Endothelial cell (in vitro differentiated cells): ENCODE measurements around the gene ATG5. TPM values are rescaled to one million over a fixed set of nuclear protein-coding genes. Genes with fewer than 3 reads are reported as not detected.

Experiments used
- DNase-seq: peaks from one replicate; pipeline ENCODE4 v3.0.0; 2021; ENCODE audit warnings: low spot score
- H3K27ac Mint-ChIP-seq: one replicate; pipeline ENCODE4 v1.8.0; 2021; ENCODE audit warnings: mixed read lengths, inconsistent platforms; ENCODE audit not compliant: unreplicated experiment
- H3K27me3 Mint-ChIP-seq: one replicate; pipeline ENCODE4 v1.8.0; 2021; ENCODE audit warnings: mild to moderate bottlenecking, moderate library complexity, mixed read lengths, inconsistent platforms; ENCODE audit not compliant: unreplicated experiment
- H3K36me3 Mint-ChIP-seq: one replicate; pipeline ENCODE4 v1.8.0; 2021; ENCODE audit warnings: mild to moderate bottlenecking, low read depth, mixed read lengths, inconsistent platforms; ENCODE audit not compliant: unreplicated experiment
- H3K4me1 Mint-ChIP-seq: one replicate; pipeline ENCODE4 v1.8.0; 2021; ENCODE audit warnings: mild to moderate bottlenecking, mixed read lengths, inconsistent platforms; ENCODE audit not compliant: unreplicated experiment
- H3K4me3 Mint-ChIP-seq: one replicate; pipeline ENCODE4 v1.8.0; 2021; ENCODE audit warnings: mild to moderate bottlenecking, mixed read lengths, inconsistent platforms; ENCODE audit not compliant: unreplicated experiment
- H3K9me3 Mint-ChIP-seq: one replicate; pipeline ENCODE4 v1.8.0; 2021; ENCODE audit warnings: mixed read lengths, inconsistent platforms; ENCODE audit not compliant: unreplicated experiment
- long read RNA-seq: library from polyadenylated mRNA; unstranded; transcript quantifications from one replicate; pipeline ENCODE4 v2.0.0, GENCODE V29; 2020; ENCODE audit not compliant: unreplicated experiment
- total RNA-seq: library from RNA; stranded (reverse); fragmentation: NEBNext Ultra II Directional; extraction: Animal tissue kit (Norgen Biotek cat#: 25700); gene quantifications from one replicate; pipeline ENCODE4 v1.2.1, GENCODE V29; 2021; ENCODE audit not compliant: unreplicated experiment
- TF ChIP-seq, protein P1 (sequence below): fragments of 200-600 bp; sonication (generic); IDR thresholded peaks from one replicate; pipeline ENCODE4 v1.5.0; 2021; ENCODE audit warnings: antibody characterized with exemption; ENCODE audit not compliant: unreplicated experiment

Gene ATG5
- 27.5 TPM for total RNA-seq
- long read RNA-seq, transcript ATG5-208 (7 exons, 3,035 nt): minor isoform, 5 of 28 reads
- long read RNA-seq, transcript ATG5-204 (8 exons, 3,216 nt): major isoform, 20 of 28 reads
- long read RNA-seq, partial matches to known transcripts: 0 of 28 reads
- long read RNA-seq, other reads (novel, unspliced or antisense): 2 of 28 reads

DNA sequence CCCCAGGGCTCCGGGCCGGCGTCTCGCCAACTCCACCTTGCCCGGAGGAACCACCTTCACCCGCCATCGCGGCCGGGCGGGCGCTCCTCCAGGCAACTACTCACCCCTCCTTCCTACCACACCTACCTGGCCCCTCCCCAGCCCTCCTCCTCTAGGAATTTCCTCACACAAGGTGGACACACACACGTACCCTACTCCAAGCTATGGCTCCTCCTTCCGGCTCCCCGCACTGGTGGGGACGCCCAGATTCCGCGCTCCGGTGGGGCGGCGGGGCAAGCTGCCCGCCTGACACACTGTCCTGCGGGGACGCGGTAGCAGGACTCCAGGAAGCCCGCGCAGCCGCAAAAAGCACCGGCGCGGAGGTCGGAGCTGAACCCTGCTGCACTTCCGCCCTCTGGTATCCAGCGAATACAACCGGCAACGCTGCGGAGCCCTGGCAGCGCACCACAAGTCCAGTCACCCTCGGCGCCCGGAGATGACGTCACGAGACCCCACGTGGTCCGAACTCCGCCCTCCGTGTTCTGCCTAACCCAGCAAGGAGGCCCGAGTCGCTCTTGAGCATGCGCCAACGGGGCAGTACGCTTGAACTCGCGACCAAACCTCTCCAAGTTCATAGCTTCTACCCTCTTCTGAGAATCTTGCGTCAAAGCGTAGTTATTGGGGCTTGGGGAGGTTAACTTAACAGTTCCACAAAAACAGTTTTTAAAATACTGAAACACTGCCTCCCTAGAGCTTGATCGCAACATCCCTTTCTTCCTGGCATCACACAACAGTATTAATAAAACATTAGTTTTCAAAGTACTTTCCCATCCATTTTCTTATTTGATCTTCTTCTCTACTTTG lies at the start of gene ATG5:
ATG5 (minus strand) TSS at position 425 of the 843 bp plus-strand sequence. CDS start 9,552 bp downstream, outside the sequence.
- peaks cover 2% of the 10 kb centered on the region for H3K27me3 Mint-ChIP-seq
- H3K4me3 Mint-ChIP-seq: peak within 1 kb of the TSS; percentile 95
- peak within 1 kb of the TSS; percentile 91 for H3K27ac Mint-ChIP-seq
- peaks cover 18% of the 10 kb centered on the region for H3K4me1 Mint-ChIP-seq
- H3K9me3 Mint-ChIP-seq: no peaks in the 10 kb centered on the region
- H3K36me3 Mint-ChIP-seq: peaks cover 4% of the 10 kb centered on the region
- DNase-seq: peak; percentile 99
- TF ChIP-seq, protein P1, sequence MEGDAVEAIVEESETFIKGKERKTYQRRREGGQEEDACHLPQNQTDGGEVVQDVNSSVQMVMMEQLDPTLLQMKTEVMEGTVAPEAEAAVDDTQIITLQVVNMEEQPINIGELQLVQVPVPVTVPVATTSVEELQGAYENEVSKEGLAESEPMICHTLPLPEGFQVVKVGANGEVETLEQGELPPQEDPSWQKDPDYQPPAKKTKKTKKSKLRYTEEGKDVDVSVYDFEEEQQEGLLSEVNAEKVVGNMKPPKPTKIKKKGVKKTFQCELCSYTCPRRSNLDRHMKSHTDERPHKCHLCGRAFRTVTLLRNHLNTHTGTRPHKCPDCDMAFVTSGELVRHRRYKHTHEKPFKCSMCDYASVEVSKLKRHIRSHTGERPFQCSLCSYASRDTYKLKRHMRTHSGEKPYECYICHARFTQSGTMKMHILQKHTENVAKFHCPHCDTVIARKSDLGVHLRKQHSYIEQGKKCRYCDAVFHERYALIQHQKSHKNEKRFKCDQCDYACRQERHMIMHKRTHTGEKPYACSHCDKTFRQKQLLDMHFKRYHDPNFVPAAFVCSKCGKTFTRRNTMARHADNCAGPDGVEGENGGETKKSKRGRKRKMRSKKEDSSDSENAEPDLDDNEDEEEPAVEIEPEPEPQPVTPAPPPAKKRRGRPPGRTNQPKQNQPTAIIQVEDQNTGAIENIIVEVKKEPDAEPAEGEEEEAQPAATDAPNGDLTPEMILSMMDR: no peak

DNA sequence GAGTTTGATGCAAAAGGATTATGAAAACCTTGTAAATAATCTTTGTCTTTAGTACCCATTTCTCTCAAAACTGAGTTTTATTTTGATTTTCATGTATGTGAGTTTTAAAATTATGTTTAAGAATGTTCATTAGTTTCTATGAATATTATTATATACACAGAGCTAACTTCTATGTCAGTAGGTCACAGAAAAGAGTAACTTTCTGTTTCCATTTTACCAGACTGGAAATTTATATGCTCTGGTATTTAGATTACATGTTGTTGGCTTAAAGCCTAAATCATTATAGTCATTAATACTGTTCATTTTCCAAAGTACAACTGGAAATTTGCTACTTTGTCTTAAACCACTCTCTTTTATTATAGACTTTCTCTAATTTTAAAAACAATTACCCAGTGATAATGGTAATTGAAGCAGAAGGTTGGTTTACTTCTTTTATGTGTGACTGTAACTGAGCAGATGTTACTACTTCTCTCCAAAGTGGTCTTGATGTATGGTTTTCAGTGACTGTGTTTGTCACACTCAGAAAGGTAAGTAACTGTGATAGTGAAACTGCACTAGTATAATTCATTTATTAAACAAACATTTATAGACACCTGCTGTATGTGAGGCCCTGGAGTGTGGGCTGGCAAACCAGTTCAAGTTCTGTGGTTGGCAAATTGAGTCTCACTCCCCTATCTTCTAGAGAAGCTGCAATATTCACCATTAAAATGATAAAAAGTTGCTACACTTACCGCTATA lies 48.1 kb upstream of the ATG5 start:
- no peak overlapping the region for H3K27ac Mint-ChIP-seq
- TF ChIP-seq, protein P1: no peak
- no peaks in the 10 kb centered on the region for H3K9me3 Mint-ChIP-seq
- DNase-seq: no peak
- H3K4me3 Mint-ChIP-seq: no peak overlapping the region
- no peaks in the 10 kb centered on the region for H3K27me3 Mint-ChIP-seq
- no peaks in the 10 kb centered on the region for H3K36me3 Mint-ChIP-seq
- H3K4me1 Mint-ChIP-seq: peaks cover 7% of the 10 kb centered on the region

DNA sequence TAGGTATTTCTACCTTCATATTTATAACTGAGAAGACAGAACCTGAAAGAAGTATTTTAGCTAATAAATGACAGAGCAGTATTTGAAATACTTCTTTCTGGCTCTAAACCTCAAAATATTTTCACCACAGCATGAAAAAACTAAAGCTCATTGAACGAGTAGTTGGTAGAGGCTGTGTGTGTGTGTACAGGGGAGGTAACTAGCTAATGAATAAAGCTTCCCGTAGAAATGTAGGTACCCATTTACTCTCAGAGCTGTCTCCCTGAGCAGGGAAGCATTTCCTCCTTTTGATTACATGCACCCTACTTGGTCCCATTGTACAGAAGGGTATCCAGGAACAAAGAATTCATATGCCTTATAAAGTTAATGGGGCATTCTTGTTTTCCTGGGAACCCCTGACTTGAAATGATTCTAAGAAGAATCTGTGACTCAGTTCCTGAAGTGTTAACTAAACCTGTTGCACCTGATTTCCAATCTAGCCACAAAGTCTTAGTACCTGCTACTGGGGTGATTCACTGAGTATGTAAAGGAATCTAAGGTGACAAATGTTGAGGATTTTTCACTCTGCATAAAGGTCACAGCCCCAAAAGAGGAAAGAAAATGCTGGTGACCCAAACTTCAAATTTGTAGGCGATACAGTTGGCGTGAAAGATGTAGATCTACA lies 47.4 kb upstream of the ATG5 start:
- TF ChIP-seq, protein P1: no peak
- no peak for DNase-seq
- Mint-ChIP-seq H3K27me3 (no peaks in the 10 kb centered on the region), H3K9me3 (no peaks in the 10 kb centered on the region), H3K36me3 (no peaks in the 10 kb centered on the region), H3K4me3 (no peak overlapping the region), H3K27ac (no peak overlapping the region), H3K4me1 (peaks cover 7% of the 10 kb centered on the region)

DNA sequence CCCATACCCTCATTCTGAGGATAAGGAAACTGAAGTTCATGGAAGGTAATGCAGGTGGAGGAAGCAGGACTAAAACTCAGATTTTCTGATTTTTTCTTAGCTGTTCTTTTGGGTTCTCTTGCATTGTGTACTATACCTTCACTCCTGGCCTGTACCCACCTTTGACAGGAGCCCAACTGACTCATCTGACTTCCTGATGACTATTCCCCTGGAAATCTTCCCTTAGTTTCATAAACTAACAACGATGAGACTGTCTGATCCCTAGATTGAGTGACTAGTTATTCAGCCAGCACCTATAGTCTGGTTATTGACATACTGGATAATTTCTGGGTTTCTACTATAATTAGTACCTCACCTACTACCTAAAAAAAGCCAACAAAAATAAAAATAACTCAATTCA lies 45.1 kb upstream of the ATG5 start:
- Mint-ChIP-seq H3K4me3 (no peak overlapping the region), H3K27me3 (no peaks in the 10 kb centered on the region), H3K9me3 (no peaks in the 10 kb centered on the region), H3K36me3 (no peaks in the 10 kb centered on the region), H3K4me1 (no peaks in the 10 kb centered on the region), H3K27ac (no peak overlapping the region)
- no peak for DNase-seq
- TF ChIP-seq, protein P1: no peak
